Fibroblast of skin of abdomen (primary cell): ENCODE results near the gene ILKAP.

Source experiments
- DNase-seq: peaks from one replicate; pipeline ENCODE4 v3.0.0-alpha.2; 2013

ILKAP gene

DNA sequence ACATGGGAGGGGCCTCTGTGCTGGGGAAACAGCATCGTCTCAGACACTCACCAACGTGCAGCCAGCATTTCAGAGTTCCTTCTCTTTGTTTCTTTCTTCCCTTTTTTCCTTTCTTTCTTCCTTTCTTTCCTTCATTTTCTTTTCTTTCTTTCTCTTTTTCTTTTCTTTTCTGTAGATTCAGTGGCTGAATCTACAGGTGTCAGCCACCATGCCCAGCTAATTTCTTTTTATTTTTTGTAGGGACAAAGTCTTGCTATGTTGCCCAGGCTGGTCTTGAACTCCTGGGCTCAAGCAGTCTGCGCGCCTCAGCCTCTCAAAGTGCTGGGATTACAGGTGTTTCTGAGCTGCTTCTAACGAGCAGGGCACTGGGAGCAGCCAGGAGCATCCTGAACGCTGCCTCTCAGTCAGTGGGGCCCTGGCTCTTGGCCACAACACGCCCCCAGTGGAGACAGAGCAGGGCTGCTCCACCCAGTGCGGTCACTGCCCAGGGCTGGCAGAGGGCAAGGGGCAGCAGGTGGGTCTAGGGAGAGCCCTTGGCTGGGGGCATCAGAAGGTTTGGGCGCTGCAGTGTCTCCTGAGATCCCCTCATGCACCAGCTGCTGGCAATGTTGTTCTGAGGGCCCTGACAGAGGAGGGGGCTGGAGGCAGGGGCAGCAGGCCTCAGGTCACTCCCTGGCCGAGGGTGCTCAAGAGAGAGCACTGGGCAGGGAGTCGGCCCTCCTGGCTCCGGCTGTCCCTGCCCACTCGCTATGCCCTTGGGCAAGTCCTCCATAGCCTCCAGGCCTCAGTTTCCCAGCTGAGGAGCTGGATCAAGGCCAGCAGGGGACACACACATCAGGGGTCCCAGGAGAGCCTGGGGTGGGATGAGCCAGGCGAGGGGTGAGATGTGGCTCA lies 69.7 kb downstream of the ILKAP start:
- DNase-seq, result no peak

DNA sequence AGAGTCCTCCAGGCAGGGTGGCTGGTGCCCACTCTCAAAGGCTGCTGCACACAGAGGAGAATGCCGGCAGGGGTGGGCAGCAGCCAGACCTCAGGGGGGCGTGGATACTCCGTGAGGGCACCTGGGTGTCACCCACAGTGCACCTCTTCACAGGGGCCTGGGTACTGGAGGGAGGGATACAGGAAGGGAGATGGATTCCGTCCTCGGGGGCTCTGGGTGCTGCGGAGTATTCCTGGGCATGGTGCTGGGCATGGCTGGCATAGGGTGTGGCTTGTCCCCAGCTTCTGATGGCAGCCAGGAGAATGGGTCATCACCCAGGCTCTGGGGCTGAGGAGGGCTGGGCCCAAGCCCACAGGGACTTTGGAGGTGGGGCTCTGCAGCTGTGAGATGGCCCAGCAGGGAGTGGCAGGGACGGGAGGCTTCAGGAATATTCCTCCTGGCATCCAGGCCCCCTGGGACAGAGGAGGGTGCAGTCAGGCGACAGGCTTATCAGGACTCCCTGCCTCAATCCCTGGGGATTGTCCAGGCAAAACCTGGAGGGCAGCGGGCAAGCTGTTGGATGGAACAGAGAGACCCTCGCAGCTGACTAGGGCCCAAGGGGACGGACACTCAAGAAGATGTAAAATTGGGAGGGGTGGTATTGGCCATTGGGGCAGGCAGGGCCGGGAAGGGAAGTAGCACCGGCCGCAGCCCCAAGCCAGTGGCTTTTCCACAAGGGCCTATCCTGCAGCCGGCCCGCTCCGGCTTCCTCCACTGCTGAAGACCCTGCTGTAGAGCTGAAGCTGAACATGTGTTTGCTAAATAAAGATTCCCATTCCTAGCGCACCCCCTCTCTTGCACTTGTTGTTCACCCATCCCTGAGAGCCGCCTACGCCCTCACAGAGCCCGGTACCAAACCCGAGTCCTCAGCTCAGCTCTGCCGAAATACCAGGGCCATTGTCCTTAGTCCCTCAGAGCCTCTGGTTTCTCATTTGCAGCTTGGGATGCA lies 70.7 kb downstream of the ILKAP start:
- no peak for DNase-seq

DNA sequence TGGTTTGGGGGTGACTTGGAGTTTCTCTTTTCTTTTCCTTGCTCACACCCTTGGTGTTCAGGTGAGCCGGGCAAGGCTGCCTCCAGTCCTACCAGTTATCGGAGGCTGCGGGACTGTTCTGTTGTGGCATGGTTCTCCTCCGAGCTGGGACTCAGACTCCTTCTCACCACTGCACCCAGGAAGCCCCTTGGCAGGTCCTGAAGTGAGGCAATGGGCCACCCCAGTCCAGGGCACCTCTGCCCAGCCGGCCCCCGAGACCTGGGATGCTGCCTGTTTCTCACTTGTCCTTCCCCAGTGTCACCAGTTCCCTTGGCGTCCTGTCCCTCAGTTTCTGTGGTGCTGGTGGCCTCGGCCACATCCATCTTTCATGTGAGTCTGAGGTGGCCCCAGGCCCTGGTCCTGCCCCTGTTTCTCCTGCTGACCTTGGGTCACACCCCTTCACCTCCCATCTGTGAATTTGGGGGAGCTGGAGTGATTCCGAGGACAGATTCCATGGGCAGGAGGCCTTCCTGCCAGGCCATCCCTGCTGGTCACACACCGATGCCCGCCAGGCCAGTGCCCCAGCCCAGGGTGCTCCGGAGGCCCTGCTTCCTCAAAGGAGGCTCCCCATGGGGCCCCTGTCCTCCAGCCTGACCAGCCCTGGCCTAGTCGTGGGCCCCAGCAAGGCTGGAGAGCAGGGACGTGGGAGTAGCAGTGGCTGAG lies 71.6 kb downstream of the ILKAP start:
- DNase-seq, result no peak

DNA sequence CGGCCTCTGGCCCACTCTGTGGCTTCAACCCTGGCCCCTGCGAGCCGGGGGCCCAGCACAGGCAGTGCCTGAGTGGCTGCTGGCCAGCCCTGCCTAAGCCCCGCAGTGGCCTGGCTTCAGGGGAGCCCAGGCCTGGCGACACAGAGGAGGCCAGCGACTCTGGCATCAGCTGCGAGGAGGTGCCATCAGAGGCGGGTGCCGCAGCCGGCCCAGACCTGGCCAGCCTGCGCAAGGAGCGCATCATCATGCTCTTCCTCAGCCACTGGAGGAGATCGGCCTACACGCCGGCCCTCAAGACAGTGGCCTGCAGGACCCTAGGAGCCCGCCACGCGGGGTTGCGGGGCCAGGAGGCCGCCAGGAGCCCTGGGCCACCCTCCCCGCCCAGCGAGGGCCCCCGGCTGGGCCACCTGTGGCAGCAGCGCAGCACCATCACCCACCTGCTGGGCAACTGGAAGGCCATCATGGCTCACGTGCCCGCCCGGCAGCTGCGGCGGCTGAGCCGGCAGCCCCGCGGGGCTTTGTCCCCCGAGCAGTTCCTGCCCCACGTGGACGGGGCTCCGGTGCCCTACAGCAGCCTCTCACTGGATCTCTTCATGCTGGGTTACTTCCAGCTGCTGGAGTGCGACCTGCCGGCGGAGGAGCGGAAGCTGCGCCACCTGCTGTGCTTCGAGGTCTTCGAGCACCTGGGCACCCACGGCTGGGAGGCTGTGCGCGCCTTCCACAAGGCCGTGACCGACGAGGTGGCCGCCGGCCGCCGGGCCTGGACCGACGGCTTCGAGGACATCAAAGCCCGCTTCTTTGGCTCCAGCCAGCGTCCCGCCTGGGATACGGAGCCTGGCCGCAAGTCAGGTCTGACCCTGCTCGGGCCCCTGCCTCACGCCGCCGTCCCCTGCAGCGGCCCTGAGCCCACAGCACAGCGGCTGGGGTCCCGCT lies 72.5 kb downstream of the ILKAP start:
- DNase-seq, result no peak

DNA sequence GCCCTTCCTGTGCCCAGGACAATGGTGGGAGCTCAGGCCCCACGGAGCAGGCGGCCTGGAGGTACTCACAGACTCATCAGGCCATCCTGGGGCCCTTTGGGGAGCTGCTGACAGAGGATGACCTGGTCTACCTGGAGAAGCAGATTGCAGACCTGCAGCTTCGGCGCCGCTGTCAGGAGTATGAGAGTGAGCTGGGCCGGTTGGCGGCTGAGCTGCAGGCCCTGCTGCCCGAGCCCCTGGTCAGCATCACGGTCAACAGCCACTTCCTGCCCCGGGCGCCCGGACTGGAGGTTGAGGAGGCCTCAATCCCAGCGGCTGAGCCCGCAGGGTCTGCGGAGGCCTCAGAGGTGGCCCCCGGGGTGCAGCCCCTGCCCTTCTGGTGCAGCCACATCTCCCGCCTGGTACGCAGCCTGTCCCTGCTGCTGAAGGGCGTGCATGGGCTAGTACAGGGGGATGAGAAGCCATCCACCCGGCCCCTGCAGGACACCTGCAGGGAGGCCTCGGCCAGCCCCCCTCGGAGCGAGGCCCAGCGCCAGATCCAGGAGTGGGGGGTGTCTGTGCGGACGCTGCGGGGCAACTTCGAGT lies 73.3 kb downstream of the ILKAP start:
- DNase-seq, result no peak

DNA sequence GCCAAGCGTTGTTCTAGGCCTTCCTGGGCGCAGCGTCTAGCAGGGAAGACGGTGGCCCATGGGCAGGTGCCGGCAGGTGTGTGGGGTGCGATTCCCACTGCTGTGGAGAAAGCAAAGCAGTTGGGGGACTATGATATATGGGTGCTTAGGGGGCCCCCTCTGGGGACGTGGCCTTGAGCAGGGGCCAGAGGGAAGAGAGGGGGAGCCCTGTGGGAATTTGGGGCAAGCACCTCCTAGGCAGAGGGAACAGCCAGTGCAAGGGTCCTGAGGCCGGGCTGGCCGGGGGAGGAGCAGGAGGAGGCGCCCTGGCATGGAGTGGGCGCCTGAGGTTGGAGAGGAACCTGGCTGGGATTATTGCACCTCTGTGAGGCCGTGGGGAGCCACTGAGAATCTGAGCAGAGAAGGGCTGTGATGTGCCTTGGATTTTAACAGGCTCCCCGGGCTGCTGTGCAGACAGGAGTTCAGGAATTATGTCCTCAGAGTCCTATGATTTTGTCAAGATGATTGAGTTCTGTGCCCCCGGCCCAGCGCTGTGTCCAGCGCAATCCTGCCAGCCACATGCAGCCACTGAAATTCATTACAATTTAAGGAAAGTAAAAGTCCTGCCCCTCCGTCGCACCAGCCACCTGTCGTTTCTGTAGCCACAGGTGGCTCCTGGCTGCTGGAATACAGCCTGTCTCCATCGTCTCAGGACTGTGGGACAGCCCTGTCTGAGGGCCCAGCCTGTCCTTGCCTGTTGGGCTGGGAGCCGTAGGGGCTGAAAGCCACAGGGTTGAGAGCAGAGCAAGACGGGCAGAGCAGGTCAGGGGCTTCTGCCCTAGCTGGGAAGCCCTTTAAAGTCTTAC lies 74.1 kb downstream of the ILKAP start:
- no peak for DNase-seq

DNA sequence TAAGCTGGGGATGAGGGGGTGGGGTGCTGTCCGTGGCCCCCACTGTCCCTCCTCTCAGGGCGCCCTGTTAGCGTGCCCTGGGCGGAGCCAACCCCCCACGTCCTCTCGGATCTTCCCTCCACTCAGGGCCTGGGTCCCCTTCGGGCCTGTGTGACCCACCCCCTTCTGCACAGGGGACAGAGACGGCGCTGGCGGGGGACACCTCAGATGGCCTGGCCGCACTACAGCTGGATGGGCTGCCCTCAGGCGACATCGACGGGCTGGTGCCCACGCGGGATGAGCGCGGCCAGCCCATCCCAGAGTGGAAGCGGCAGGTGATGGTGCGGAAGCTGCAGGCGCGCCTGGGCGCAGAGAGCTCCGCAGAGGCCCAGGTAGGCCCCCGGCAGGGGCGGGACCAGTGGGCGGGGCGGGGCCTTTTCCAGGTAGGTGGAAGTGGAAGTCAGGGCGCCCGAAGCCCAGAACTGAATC lies 74.9 kb downstream of the ILKAP start:
- DNase-seq, result no peak

DNA sequence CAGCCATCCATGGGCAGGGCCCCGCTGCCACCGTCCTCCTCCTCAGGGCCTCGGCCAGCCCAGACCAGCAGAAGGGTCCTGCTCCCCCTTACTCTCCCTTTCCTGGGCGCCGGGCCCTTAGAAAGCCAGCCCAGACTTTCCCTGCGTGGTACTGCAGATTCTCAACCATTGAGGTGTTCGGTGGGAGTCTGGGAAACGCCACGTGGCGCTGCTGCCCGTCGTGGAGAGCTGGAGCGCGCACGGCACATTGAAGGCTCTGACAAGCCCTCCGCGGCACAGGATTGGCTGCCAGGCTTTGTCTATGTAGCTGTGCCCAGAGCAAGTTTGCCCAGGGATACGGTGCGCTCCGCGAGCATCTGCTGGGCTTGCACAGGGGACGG lies 75.4 kb downstream of the ILKAP start:
- DNase-seq, result no peak

DNA sequence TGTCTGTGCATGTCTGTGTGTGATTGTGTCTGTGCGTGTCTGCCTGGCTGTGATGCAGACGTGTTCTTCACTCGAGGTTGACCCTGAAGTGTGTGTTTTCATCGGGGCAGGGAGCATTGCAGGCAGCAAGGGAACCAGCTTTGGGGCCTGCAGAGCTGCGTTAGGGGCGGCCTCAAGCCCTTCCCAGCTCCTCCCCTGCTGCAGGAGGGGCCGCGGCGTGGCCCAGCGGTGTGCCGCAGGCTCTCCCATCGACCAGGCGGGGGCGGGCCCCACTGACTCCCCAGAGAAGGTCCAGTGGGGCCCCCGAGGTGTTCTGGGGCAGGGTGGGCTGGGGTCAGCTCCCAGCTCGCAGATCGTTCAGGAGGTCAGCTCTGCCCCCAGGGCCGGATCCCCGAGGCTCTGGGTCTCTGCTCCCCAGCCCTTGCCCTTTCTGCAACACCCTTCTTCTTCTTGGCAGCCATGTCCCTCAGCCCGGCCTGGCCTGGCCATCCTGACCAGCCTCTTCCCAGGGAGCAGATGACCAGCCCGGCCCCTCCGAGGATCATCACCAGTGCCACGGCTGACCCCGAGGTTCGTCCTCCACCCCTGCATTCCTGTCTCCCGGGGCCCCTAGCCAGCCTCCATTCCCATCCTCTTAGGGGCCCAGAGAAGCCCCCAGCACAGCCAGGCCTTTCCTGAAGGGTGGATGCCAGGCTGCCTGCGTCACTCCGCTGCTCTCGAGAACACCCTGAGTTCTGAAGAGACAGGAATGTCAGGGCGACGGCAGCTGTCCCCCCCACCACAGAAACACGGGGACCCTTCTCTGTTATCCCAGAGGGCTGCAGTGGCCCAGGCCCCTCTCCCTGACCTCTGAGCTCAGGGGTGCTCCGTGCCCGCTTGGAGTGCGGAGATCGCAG lies 76.1 kb downstream of the ILKAP start:
- DNase-seq, result peak; percentile 79

DNA sequence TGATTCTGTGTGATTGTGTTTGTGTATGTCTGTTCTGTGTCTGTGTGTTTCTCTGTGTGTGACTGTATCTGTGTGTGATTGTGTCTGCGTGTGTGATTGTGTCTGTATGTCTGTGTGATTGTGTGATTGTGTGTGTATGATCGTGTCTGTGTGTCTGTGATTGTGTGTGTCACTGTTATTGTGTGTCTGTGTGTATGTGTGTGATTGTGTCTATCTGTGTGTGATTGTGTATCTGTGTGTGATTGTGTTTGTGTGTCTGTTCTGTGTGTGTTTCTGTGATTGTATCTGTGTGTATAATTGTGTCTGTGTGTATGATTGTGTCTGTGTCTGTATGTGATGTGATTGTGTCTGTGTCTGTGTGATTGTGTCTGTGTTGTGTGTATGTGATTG lies 76.7 kb downstream of the ILKAP start:
- no peak for DNase-seq

DNA sequence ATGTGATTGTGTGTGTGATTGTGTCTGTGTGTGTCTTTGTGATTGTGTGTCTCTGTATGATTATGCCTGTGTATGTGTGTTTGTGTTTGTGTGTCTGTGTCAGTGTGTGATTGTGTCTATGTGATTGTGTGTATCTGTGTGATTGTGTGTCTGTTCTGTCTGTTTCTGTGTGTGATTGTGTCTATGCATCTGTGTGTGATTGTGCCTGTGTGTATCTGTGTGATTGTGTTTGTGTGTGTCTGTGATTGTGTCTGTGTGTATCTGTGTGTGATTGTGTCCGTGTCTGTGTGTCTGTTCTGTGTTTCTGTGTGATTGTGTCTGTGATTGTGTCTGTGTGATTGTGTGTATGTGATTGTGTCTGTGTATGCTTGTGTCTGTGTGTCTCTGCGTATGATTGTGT lies 77.2 kb downstream of the ILKAP start:
- DNase-seq, result no peak

DNA sequence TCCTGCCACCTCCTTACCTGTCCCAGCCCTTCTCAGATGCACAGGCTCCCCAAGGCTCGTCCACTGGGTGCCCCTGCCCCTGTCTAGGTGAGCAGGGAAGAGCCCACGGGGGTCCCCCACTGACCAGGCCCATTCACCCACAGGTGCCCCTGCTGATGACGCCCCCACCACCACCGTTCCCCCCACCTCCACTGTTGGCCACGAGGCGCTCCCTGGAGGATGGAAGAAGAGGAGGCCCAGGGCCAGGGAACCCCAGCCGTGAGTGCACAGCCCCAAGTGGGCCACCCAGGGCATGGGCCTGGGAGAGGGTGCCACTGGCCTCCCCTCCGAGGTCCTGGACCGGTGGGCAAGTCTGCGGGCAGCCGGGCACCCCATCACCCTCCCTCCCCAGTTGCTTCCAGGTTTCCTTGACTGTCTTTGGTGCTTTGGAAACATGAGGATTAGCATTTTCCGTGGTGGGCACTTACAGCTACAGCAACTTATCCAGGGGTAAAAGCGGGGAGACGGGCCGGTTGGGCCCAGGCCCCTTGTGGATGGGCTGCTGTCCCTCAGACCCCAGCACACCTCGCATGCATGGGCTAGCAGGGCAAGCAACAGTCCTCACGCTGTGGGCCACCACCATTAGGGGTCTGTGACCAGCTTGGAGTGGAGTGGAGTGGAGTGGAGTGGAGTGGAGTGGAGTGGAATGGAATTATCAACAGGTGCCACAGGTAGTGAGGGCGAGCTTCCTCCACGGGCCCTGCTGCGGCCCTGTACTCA lies 78.2 kb downstream of the ILKAP start:
- no peak for DNase-seq

DNA sequence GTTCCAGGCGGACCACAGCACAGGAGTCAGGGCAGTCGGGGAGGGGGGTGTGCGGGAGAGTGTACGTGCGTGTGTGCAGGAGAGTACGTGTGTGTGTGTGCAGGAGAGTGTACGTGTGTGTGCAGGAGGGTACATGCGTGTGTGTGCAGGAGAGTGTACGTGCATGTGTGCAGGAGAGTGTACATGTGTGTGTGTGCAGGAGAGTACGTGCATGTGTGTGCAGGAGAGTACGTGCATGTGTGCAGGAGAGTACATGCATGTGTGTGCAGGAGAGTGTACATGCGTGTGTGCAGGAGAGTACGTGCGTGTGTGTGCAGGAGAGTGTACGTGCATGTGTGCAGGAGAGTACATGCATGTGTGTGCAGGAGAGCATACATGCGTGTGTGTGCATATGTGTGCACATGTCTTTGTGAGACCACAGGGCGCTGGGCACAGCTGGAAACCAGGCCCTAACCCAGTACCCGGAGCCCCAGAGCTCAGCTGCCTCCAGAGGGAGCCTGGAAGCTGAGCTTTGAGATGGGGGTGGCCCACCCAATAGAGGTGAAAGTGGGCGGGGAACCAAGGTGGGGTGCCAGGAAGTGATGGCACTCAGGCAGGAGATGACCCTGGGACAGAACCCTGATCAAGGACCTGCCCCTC lies 78.9 kb downstream of the ILKAP start:
- no peak for DNase-seq

DNA sequence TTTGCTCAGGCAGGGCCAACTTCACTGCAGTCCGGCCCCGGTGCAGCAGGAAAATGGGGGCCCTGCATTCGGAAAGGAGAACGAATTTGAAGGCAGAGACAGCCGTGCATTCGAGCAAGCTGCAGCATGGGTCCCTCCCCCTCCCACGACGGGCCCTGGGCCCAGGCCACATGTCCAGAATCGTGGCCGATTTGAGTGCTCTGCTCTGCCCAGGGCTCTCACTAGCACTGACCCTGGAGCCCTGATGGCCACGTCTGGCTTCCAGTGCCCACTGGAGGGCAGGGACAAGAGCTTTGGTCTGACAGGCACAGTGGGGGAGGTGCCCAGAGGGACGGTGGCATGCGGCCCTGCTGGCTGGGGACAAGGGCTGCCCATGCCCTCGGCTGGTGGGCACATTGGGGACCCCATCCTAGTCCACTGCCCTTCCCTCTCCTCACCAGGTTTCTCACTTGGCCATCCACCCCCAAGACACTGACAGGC lies 79.5 kb downstream of the ILKAP start:
- no peak for DNase-seq

DNA sequence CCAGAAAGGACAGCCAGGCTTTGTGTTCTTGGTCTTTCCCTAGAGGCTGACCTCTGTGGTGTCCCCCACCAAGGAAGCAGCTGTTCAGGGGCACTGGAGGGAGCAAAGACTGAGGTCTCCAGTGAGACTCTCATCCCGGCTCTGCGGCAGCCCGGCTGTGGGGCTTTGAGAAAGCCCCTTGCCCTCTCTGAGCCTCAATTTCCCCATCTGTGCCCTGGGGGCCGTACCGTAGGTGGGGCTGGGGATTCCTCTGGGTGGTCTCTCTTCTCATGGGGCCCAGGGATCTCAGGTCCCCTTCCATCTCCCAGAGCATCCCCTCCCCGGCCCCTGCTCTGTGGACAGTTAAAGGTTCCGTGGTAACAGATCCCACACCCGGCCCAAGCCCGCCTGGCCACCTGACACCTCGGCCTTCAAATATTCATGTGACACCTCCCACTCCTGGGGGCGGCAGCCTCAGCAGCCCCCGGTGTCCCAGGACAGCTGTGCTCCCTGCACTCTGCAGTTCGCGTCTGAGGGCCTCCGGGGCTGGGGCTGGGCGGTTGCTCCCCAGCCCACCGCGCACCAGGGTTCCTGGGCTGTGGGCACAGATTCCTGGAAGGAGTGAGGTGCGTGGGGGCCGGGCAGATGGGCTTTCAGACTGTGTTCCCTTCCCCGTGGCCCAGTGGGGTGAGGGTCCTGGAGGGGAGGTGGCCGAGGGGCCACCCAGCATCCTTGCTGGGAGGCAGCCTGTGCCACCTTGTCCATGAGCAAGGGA lies 80.1 kb downstream of the ILKAP start:
- DNase-seq, result no peak

DNA sequence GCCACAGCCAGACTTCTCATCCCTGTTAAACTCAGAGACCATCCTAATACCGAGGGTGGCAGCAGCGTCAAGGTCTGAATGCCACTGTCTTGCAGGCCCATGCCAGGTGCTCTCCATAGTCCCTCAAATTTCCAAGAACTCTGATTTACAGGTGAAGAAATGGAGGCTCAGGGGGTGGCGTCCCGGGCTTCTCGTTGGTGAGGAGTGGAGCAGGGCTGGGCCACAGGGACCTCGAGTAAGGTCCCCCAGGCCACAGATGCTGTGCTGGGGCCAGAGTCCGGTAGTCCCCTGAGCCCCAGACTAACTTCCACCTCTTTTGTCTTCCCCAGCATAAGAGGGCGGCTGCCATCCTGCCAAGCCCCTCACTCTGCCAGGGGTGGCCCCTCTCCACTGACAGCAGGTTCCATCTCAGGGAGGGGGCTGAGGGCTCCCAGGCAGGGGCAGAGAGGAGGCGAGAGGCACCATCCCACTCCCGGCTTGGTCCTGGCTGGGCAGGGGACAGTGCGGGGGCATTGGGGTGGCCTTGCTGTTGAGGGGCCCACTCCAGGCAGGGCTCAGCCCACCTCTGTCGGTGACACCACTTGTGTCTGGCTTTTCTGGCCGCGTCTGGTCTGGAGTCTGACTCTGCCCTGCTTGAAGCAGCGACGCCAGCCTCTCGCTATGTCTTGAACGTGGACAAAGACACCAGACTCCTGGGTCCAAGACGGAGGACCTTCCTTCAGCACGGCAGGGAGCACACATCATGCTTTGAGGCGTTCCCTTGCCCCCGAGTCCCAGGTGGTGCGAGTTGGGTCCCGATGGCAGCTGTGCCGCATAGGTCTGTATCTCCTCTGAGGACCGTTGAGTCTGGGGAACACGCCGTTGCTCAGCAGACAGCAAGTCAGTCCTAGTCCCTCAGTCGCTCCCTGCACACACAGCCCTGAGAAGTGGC lies 80.9 kb downstream of the ILKAP start:
- DNase-seq, result no peak
